Measurements from ENCODE around the gene OSM.

Gene OSM

DNA sequence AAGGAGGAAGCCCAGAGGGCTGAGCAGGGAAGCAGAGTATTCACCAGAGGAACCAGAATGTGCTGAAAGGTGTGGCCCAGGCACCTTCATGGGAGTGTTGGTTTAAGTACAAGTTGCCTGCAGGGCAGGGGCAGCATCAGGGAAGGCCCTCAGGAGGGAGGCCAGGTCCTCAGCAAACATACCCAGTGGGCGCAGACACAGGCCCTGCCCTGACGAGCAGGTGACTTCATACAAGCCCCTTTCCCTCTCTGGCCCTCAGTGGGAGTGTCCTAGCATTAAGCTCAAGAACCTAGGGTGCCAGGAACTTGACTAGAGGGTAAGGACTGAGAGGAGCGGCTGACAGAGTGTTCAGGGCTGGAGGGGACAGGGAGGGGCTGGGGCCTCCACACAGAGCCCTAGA is 30.2 kb upstream of the OSM start:
- Histone ChIP-seq H3K4me3 (ENCODE audit: low read length) (no peak overlapping the region), H3K9me3 (ENCODE audit: control insufficient read depth, low read length) (no peaks in the 10 kb centered on the region), H3K9ac (ENCODE audit: low read length) (no peak overlapping the region), H3K27me3 (replicated peaks; ENCODE audit: control insufficient read depth, insufficient read depth, low read length) (no peaks in the 10 kb centered on the region), H3K4me1 (ENCODE audit: control insufficient read depth, insufficient read depth, low read length) (peaks cover 8% of the 10 kb centered on the region), H3K36me3 (ENCODE audit: control insufficient read depth, insufficient read depth, low read length, severe bottlenecking) (peaks cover 98% of the 10 kb centered on the region)
- DNase-seq (ENCODE audit: low read depth), result no peak

DNA sequence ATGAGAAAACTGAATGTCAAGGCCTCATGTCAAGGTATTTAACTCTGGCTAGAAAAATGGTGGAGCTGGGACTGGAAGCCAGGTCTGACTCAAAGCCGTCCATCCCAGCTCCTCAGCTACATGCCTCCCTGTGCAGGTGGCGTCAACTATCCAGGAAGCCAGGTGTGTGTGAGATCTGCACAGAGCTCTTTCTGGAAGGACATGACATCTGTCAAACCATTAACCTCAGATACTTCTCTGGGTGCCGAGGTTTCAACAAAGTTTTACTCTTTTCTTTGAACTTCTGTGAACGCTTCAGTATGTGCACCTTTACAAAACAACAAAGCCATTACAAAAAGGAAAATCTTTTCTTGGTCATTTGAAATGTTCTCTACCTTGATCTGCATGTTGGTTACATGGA is 29.7 kb upstream of the OSM start:
- no peak overlapping the region for H3K4me3 ChIP-seq (ENCODE audit: low read length)
- no peak overlapping the region for H3K9ac ChIP-seq (ENCODE audit: low read length)
- no peaks in the 10 kb centered on the region for H3K9me3 ChIP-seq (ENCODE audit: control insufficient read depth, low read length)
- H3K4me1 ChIP-seq (ENCODE audit: control insufficient read depth, insufficient read depth, low read length), result peaks cover 8% of the 10 kb centered on the region
- H3K36me3 ChIP-seq (ENCODE audit: control insufficient read depth, insufficient read depth, low read length, severe bottlenecking), result peaks cover 96% of the 10 kb centered on the region
- no peak for DNase-seq (ENCODE audit: low read depth)
- H3K27me3 ChIP-seq (replicated peaks; ENCODE audit: control insufficient read depth, insufficient read depth, low read length), result no peaks in the 10 kb centered on the region

DNA sequence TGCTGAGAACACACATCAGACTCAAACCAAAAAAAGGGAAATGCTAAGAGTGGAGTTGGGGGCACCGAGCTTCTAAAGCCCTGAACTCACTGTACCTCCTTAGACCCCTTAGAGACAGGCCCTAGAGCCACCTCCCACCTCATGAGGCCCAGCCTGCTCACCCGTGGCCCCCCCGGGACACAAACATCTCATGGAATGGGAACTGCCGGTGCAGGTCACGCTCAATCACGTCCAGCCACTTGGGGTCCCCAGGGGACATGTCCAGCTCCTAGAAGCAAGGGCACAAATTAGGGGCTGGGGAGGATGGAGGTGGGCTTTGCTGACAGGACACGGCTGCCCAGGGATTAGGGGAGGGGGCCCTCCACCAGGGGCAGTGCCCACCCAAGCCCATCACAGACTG is 28.9 kb upstream of the OSM start:
- H3K9me3 ChIP-seq (ENCODE audit: control insufficient read depth, low read length), result no peaks in the 10 kb centered on the region
- H3K4me3 ChIP-seq (ENCODE audit: low read length), result no peak overlapping the region
- H3K27me3 ChIP-seq (replicated peaks; ENCODE audit: control insufficient read depth, insufficient read depth, low read length), result no peaks in the 10 kb centered on the region
- peaks cover 88% of the 10 kb centered on the region for H3K36me3 ChIP-seq (ENCODE audit: control insufficient read depth, insufficient read depth, low read length, severe bottlenecking)
- no peak for DNase-seq (ENCODE audit: low read depth)
- H3K9ac ChIP-seq (ENCODE audit: low read length), result no peak overlapping the region
- peaks cover 12% of the 10 kb centered on the region for H3K4me1 ChIP-seq (ENCODE audit: control insufficient read depth, insufficient read depth, low read length)

DNA sequence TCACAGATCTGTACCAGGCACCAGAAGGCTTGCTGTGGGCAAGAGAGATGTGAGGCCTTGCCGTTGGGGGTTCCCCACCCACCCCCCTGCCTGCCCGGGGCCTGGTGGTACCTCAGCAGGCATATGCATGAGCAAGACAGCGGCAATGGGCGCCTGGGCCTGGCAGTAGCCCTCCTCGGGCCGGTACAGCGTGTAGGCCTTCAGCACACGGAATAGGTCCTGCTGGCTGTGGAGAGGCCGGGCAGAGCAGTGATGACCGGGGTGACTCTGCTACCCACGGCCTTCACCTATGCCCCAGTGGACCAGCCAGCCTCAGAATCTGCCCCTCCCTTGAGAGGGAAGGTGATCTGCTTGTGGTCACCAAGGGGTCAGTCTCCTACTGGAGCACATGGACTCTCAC is 28.2 kb upstream of the OSM start:
- Histone ChIP-seq H3K36me3 (ENCODE audit: control insufficient read depth, insufficient read depth, low read length, severe bottlenecking) (peaks cover 81% of the 10 kb centered on the region), H3K9me3 (ENCODE audit: control insufficient read depth, low read length) (no peaks in the 10 kb centered on the region), H3K27me3 (replicated peaks; ENCODE audit: control insufficient read depth, insufficient read depth, low read length) (no peaks in the 10 kb centered on the region), H3K9ac (ENCODE audit: low read length) (no peak overlapping the region), H3K4me3 (ENCODE audit: low read length) (no peak overlapping the region), H3K4me1 (ENCODE audit: control insufficient read depth, insufficient read depth, low read length) (peaks cover 19% of the 10 kb centered on the region)
- no peak for DNase-seq (ENCODE audit: low read depth)

DNA sequence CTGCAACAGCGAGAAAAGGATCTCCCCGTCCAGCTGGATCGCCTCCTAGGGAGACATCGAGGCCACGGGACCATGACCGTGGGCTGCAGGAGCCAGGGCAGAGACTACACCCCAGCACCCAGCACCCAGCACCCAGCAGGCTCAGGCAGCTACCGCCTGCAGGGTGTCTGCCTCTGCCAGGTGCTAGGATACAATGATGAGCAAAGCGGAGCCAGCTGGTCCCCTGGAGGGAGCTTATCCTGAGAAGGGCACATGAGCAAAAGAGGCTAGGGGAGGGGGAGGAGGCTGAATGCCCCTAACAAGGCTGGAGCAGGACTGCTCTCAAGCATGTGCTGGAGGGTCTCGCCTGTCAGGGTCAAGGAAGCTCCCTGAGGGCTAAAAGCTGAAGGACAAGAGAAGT is 27.4 kb upstream of the OSM start:
- H3K36me3 ChIP-seq (ENCODE audit: control insufficient read depth, insufficient read depth, low read length, severe bottlenecking), result peaks cover 75% of the 10 kb centered on the region
- H3K4me1 ChIP-seq (ENCODE audit: control insufficient read depth, insufficient read depth, low read length), result peaks cover 20% of the 10 kb centered on the region
- H3K9ac ChIP-seq (ENCODE audit: low read length), result no peak overlapping the region
- H3K4me3 ChIP-seq (ENCODE audit: low read length), result no peak overlapping the region
- no peaks in the 10 kb centered on the region for H3K9me3 ChIP-seq (ENCODE audit: control insufficient read depth, low read length)
- no peaks in the 10 kb centered on the region for H3K27me3 ChIP-seq (replicated peaks; ENCODE audit: control insufficient read depth, insufficient read depth, low read length)
- DNase-seq (ENCODE audit: low read depth), result no peak

DNA sequence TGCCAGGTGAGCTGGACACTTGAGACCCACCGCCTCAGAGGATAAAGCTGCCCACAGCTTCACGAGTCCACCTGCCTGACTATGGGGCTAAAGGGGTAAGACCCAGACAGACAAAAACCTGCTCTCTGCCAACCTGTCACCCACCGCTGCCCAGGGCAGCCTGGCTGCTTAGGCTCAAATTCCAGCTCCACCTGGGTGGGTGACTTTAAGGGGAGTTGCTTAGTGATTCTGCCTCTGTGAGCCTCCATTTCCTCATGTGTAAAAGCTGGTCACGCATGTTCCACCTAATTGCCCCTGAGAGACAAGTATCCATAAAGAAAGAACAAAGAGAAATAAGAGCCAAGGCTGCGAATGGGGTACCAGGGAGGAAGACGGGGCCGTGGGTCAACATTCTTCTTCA is 26.4 kb upstream of the OSM start:
- no peak for DNase-seq (ENCODE audit: low read depth)
- Histone ChIP-seq H3K9me3 (ENCODE audit: control insufficient read depth, low read length) (no peaks in the 10 kb centered on the region), H3K36me3 (ENCODE audit: control insufficient read depth, insufficient read depth, low read length, severe bottlenecking) (peaks cover 65% of the 10 kb centered on the region), H3K27me3 (replicated peaks; ENCODE audit: control insufficient read depth, insufficient read depth, low read length) (no peaks in the 10 kb centered on the region), H3K4me3 (ENCODE audit: low read length) (no peak overlapping the region), H3K4me1 (ENCODE audit: control insufficient read depth, insufficient read depth, low read length) (peaks cover 29% of the 10 kb centered on the region), H3K9ac (ENCODE audit: low read length) (no peak overlapping the region)

DNA sequence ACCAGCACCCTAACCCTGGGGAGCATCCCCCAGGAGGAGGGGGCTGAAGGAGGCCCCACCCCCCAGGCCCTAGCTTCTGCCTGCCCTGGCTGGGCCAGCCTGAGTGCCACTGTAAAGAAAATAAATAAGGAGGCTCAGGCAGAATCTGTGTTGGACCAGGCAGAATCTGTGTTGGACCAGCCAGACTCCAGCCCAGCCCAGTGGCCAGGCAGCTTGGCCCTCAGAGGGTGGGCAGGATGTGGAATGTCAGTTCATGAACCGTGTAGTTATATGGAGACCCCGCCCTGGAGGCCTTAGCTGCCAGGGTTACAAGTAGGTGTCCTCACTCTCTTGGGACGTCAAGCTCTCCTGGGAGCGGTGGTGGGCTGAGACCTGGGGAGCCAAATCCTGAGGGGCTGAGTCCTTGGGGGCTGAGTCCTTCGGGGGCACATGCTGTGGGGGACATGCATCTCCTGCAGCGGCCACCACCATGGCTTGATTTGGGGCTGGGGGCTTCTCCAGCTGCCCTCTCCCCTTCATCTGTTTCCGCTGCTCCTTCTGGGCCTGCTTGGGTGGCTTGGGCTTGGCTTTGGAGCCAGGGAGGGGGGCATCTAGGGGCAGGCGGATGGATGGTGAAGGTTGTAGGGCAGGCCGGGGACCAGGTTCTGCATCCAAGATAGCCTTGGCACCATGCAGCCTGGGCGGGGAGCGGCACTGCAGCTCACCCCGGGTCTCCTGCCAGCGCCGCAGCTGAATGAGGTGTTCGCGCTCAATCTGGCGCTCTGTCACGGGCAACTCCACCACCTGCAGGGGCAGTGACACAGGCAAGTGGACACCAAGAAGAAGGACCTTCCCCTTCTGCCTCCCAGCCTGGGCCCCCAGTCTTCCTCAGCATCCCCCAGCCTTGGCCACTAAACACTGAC is 25.7 kb upstream of the OSM start:
- Histone ChIP-seq H3K36me3 (ENCODE audit: control insufficient read depth, insufficient read depth, low read length, severe bottlenecking) (peaks cover 58% of the 10 kb centered on the region), H3K9ac (ENCODE audit: low read length) (no peak overlapping the region), H3K4me1 (ENCODE audit: control insufficient read depth, insufficient read depth, low read length) (peaks cover 34% of the 10 kb centered on the region), H3K27me3 (replicated peaks; ENCODE audit: control insufficient read depth, insufficient read depth, low read length) (no peaks in the 10 kb centered on the region), H3K4me3 (ENCODE audit: low read length) (no peak overlapping the region), H3K9me3 (ENCODE audit: control insufficient read depth, low read length) (no peaks in the 10 kb centered on the region)
- DNase-seq (ENCODE audit: low read depth), result no peak

DNA sequence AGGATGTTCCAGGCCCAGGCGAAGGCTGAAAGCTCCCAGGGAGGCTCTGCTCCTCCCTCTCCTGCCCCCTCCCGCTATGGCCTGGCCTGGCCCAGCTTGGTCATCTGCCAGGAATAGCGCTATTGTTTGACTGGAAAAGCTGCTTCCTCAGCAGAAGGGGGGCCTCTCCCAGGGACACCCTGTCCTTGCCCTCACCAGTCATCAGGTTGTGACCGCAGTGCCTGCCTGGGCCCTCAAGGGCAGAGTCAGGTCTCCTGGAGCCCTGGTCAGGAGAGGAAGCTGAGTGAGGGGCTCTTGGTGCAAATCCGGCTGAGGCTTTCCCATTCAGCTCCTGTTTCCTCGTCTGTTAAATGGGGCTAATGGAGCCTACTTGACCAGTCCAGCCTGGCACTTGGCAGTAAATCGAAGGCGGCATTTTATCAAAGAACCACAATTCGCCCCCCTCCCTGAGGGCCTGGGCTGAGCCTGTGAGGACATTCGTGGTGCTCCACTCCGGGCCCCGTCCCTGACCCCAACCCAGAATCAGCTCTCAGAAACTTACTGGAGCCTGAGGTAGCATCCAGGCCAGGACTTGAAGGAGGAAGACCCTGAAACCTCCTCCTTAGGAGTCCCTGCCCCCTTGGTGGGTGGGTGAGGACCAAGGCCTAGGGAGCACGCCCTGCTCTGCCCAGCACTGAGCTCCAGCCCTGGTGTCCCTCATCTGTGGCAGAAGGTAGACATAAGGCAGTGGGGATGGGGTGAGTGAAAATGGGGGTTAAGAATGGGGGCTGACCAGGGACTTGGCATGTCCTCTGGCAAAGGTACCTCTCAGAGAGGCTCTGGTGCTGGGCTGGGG is 24.6 kb upstream of the OSM start:
- DNase-seq (ENCODE audit: low read depth), result peak; percentile 51
- no peaks in the 10 kb centered on the region for H3K9me3 ChIP-seq (ENCODE audit: control insufficient read depth, low read length)
- peaks cover 34% of the 10 kb centered on the region for H3K4me1 ChIP-seq (ENCODE audit: control insufficient read depth, insufficient read depth, low read length)
- H3K27me3 ChIP-seq (replicated peaks; ENCODE audit: control insufficient read depth, insufficient read depth, low read length), result no peaks in the 10 kb centered on the region
- H3K9ac ChIP-seq (ENCODE audit: low read length), result peak overlapping the region; percentile 64
- peaks cover 47% of the 10 kb centered on the region for H3K36me3 ChIP-seq (ENCODE audit: control insufficient read depth, insufficient read depth, low read length, severe bottlenecking)
- no peak overlapping the region for H3K4me3 ChIP-seq (ENCODE audit: low read length)

DNA sequence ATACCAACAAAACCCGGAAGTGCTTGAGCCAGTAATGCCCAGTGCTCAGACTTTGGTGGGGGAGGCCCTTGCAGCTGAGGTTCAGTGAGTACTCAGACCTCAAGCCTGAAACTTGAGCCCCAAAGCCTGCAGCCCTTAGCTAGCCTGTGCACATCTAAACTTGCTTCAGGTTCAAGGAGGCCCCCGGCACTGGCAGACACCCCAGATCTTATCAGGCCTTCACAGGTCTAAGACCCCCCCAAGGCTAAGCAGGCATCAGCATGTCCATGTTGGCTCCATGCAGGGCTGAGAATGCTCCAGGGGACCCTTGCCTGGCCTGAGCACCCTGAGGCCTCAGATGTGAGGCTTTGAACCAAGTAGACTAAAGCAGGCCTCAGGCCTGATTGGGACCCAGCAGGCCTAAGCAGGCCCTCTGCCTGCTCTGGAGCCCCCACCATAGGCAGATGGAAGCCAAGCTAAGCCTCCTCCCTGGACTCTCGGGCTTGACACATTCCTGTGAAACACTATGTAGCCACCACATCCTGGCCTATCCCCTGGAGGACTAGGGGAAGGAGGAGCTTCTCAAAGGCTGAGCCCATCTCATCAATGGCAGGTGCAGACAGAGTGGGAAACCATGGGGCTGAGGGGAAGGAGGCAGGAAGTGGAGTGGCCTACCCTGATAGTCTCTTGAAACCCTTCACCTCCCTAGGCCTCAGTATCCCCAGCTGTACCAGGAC is 23.8 kb upstream of the OSM start:
- Histone ChIP-seq H3K4me3 (ENCODE audit: low read length) (peak overlapping the region; percentile 62), H3K4me1 (ENCODE audit: control insufficient read depth, insufficient read depth, low read length) (peaks cover 34% of the 10 kb centered on the region), H3K9me3 (ENCODE audit: control insufficient read depth, low read length) (no peaks in the 10 kb centered on the region), H3K9ac (ENCODE audit: low read length) (peak overlapping the region; percentile 64), H3K36me3 (ENCODE audit: control insufficient read depth, insufficient read depth, low read length, severe bottlenecking) (peaks cover 42% of the 10 kb centered on the region), H3K27me3 (replicated peaks; ENCODE audit: control insufficient read depth, insufficient read depth, low read length) (no peaks in the 10 kb centered on the region)
- peak; percentile 35 for DNase-seq (ENCODE audit: low read depth)

DNA sequence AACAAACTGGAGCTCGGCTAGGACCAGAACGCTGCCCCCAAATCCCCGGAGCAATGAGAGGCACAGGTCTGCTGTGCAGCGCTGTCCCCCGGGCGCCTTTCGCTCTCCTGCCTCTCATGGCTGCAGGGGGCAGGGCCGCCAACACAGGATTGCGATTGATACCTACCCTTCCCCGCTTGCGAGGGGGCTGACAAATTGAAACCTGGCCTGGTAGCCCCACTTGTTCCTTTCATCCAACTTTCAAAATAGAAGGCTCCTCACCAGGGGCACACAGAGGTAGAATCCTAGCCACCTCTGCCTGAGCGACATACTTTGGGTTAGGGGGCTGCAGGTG is 23.3 kb upstream of the OSM start:
- Histone ChIP-seq H3K4me1 (ENCODE audit: control insufficient read depth, insufficient read depth, low read length) (peaks cover 34% of the 10 kb centered on the region), H3K36me3 (ENCODE audit: control insufficient read depth, insufficient read depth, low read length, severe bottlenecking) (peaks cover 42% of the 10 kb centered on the region), H3K9me3 (ENCODE audit: control insufficient read depth, low read length) (no peaks in the 10 kb centered on the region), H3K27me3 (replicated peaks; ENCODE audit: control insufficient read depth, insufficient read depth, low read length) (no peaks in the 10 kb centered on the region), H3K4me3 (ENCODE audit: low read length) (peak overlapping the region; percentile 62), H3K9ac (ENCODE audit: low read length) (peak overlapping the region; percentile 64)
- DNase-seq (ENCODE audit: low read depth), result no peak
